ENCODE data around the gene INHBA. TPM values are rescaled to one million over a fixed set of nuclear protein-coding genes. Genes with fewer than 3 reads are reported as not detected.

INHBA gene
- total RNA-seq, 4 donors from 2014 or later: 0.05 to 0.62 (median 0.41) TPM

DNA sequence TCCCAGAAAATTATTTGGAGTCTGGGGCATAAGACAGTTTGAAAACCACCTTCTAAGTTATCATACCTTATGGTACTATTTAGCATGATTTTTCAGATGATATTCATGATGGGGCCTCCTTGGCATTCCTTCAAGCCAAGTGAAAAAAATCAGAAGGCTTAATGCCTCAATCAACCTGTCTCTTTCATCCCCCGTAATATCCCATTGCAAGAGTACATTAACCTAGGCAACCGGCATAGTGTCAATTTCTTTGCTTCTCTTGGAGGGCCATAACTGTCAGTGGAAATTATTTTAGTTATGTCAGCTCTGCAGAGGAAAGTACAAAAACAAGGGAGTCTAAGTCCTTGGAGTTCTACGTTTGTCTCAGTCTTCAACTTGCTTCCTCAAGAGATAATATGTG, 43.4 kb downstream of the INHBA start:
- no peaks in the 10 kb centered on the region for H3K27me3 ChIP-seq
- H3K36me3 ChIP-seq: no peaks in the 10 kb centered on the region
- intact Hi-C loops (cut with DNase I; ENCODE audit: low total_unique reads): no loop called here
- DNase-seq (no peak), ATAC-seq (no peak)
- H3K4me1 ChIP-seq: no peaks in the 10 kb centered on the region
- in situ Hi-C loops (cut with MboI; ENCODE audit: low sequenced_read_pairs in 4 of 4): no loop called here
- no peak overlapping the region for H3K27ac ChIP-seq
- no peak for TF ChIP-seq POLR2A (IDR thresholded peaks at IDR 0.05)
- no peaks in the 10 kb centered on the region for H3K9me3 ChIP-seq
- no peak overlapping the region for H3K4me3 ChIP-seq

DNA sequence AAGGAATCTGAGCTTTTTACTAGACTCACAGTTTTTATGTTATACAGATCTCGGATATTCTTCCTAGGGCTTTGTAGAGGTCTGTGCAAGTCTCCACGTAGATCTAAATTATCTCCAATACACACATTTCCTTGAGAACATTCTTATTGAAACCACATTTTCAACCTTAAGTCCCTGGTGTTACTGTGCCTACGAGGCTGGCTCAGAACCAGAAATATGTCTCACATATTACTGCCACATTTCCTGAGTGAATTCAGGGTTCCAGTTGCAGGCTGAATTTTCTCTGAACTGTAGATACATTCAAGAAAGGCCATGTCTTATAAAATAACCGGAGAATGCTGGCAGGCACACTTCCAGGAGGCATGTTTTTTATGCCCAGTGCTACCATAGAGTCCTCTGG, 46.5 kb downstream of the INHBA start:
- DNase-seq: no peak
- Histone ChIP-seq H3K36me3 (no peaks in the 10 kb centered on the region), H3K27me3 (no peaks in the 10 kb centered on the region), H3K4me3 (no peak overlapping the region), H3K27ac (no peak overlapping the region), H3K4me1 (no peaks in the 10 kb centered on the region), H3K9me3 (no peaks in the 10 kb centered on the region)
- in situ Hi-C loops (cut with MboI; ENCODE audit: low sequenced_read_pairs in 4 of 4): no loop called here
- intact Hi-C loops (cut with DNase I; ENCODE audit: low total_unique reads): no loop called here
- no peak for ATAC-seq
- TF ChIP-seq POLR2A (IDR thresholded peaks at IDR 0.05): no peak
- TF ChIP-seq, protein P1, sequence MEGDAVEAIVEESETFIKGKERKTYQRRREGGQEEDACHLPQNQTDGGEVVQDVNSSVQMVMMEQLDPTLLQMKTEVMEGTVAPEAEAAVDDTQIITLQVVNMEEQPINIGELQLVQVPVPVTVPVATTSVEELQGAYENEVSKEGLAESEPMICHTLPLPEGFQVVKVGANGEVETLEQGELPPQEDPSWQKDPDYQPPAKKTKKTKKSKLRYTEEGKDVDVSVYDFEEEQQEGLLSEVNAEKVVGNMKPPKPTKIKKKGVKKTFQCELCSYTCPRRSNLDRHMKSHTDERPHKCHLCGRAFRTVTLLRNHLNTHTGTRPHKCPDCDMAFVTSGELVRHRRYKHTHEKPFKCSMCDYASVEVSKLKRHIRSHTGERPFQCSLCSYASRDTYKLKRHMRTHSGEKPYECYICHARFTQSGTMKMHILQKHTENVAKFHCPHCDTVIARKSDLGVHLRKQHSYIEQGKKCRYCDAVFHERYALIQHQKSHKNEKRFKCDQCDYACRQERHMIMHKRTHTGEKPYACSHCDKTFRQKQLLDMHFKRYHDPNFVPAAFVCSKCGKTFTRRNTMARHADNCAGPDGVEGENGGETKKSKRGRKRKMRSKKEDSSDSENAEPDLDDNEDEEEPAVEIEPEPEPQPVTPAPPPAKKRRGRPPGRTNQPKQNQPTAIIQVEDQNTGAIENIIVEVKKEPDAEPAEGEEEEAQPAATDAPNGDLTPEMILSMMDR (IDR thresholded peaks at IDR 0.05 in 4 of 5, conservative IDR thresholded peaks at IDR 0.05 in 1 of 5): no peak

DNA sequence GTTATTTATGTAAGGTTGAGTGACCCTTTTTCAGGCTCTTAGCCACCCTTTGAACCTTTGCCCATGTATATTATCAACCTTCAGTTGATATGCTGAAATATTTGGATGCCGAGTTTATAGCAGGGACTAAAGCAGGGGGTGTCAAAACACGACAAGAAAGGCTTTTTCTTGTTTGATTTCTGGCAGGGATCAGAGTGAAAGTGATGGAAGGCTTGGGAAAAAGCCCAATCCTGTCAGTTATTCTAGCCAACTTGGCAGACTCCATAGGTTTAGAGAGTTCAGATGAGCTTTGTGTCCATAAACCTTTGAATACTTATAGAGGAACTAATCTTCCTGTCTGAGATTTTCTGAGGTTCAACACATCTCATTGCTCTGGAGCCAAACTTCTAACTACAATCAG, 47.5 kb downstream of the INHBA start:
- H3K4me1 ChIP-seq: no peaks in the 10 kb centered on the region
- intact Hi-C loops (cut with DNase I; ENCODE audit: low total_unique reads): no loop called here
- DNase-seq (no peak), ATAC-seq (no peak)
- in situ Hi-C loops (cut with MboI; ENCODE audit: low sequenced_read_pairs in 4 of 4): no loop called here
- no peak overlapping the region for H3K27ac ChIP-seq
- TF ChIP-seq, protein P1 (IDR thresholded peaks at IDR 0.05 in 4 of 5, conservative IDR thresholded peaks at IDR 0.05 in 1 of 5): no peak
- TF ChIP-seq POLR2A (IDR thresholded peaks at IDR 0.05): no peak
- H3K27me3 ChIP-seq: no peaks in the 10 kb centered on the region
- no peaks in the 10 kb centered on the region for H3K9me3 ChIP-seq
- H3K36me3 ChIP-seq: no peaks in the 10 kb centered on the region
- no peak overlapping the region for H3K4me3 ChIP-seq

DNA sequence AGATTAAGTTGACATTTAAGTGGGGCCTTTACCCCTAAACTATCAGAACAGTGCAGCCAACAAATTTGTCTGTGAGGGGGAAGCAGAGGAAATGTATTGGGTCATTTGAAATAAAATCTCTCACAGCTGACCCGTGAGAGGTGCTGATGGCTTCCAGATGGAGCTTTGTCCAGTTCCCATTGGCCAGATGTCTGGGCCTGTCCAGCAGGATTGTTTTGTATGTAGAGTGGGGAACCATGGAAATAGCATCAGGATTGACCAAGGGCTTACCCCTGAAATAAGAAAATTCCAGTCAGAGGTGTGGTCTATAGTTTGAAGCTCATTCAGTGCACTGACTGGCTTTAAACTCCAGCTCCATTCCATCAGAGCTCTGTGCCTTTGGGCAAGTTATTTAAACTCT, 50.6 kb downstream of the INHBA start:
- H3K36me3 ChIP-seq: no peaks in the 10 kb centered on the region
- intact Hi-C loops (cut with DNase I; ENCODE audit: low total_unique reads) (no loop called here), in situ Hi-C loops (cut with MboI; ENCODE audit: low sequenced_read_pairs in 4 of 4) (no loop called here)
- H3K4me3 ChIP-seq: no peak overlapping the region
- no peaks in the 10 kb centered on the region for H3K27me3 ChIP-seq
- TF ChIP-seq, protein P1 (IDR thresholded peaks at IDR 0.05 in 4 of 5, conservative IDR thresholded peaks at IDR 0.05 in 1 of 5): no peak
- no peak for TF ChIP-seq POLR2A (IDR thresholded peaks at IDR 0.05)
- H3K27ac ChIP-seq: no peak overlapping the region
- DNase-seq (no peak), ATAC-seq (no peak)
- H3K9me3 ChIP-seq: no peaks in the 10 kb centered on the region
- no peaks in the 10 kb centered on the region for H3K4me1 ChIP-seq

DNA sequence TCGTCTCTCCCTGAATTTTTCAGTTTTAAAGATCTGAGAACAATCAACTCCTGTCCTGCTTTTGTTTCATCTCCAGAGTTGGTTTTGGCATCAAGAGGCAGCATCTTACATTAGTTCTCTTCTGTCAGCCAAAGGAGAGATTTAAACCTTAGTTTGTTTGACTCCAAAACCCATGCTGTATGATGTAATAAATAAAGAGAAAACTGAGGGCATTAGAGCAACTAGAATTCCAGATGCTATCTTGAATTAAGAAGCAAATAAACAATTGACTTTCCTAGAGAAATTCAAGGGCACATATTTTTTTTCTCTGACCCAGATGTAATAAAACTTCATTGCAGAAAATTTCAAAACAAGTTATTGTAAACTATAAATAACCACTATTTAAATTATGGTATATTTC, 54.4 kb downstream of the INHBA start:
- Histone ChIP-seq H3K27ac (no peak overlapping the region), H3K36me3 (no peaks in the 10 kb centered on the region), H3K9me3 (no peaks in the 10 kb centered on the region), H3K4me3 (no peak overlapping the region), H3K4me1 (no peaks in the 10 kb centered on the region), H3K27me3 (no peaks in the 10 kb centered on the region)
- no peak for TF ChIP-seq POLR2A (IDR thresholded peaks at IDR 0.05)
- TF ChIP-seq, protein P1 (IDR thresholded peaks at IDR 0.05 in 4 of 5, conservative IDR thresholded peaks at IDR 0.05 in 1 of 5): no peak
- no peak for ATAC-seq
- intact Hi-C loops (cut with DNase I; ENCODE audit: low total_unique reads): no loop called here
- DNase-seq: no peak
- in situ Hi-C loops (cut with MboI; ENCODE audit: low sequenced_read_pairs in 4 of 4): no loop called here
